HCT116 (cell line): ENCODE results near the gene BMP8B. TPM values are rescaled to one million over a fixed set of nuclear protein-coding genes. Genes with fewer than 3 reads are reported as not detected.

Experiments
- ATAC-seq: fragments of 200-7000 bp; cut with Tn5 transposase; 2 replicates; pipeline ENCODE4 v1.9.1; 2020; ENCODE audit warnings: mild to moderate bottlenecking, moderate library complexity
- BruUV-seq: library from RNA; stranded (reverse); fragments of 400-500 nt; replicated peaks from 2 replicates; lab custom pipeline; 2021; lab: Mats Ljungman, UMichigan
- CTCF ChIA-PET: fragments of 300-600 bp; sonication (Branson Sonifier 250); formaldehyde crosslinking; loops from one replicate; lab custom pipeline; 2021; ENCODE audit warnings: antibody characterized with exemption; lab: Charles Lee
- POLR2A ChIA-PET: fragments of 300-600, 350-600 bp; sonication (Branson Sonifier 250); formaldehyde crosslinking; loops from one replicate; lab custom pipeline; 2021; ENCODE audit warnings: antibody characterized with exemption; lab: Charles Lee
- RAD21 ChIA-PET, 2 experiments: fragments of 300-600 bp; sonication (Branson Sonifier 250); formaldehyde crosslinking; loops; one replicate each; lab custom pipeline; 2023; ENCODE audit warnings: low total read pairs in 2 of 2; ENCODE audit not compliant: uncharacterized antibody in 2 of 2, unreplicated experiment in 2 of 2, low non-redundant PET in 1 of 2; lab: Charles Lee
- DNase-seq: peaks from one replicate; pipeline ENCODE4 v3.0.0-alpha.2; 2010; ENCODE audit warnings: low read depth, low spot score
- H2AFZ ChIP-seq: fragments of 200-600 bp; shearing (Covaris generic), sonication (generic); 2 replicates; pipeline ENCODE4 v1.6.1; 2017; ENCODE audit warnings: low read depth, mixed run types, mixed read lengths, antibody characterized with exemption, low read length; ENCODE audit not compliant: poor library complexity, severe bottlenecking
- H3K27ac ChIP-seq: 2 replicates; pipeline ENCODE4 v1.5.1; 2012; ENCODE audit warnings: low read depth, low read length
- H3K27me3 ChIP-seq: fragments of 200-600 bp; sonication (generic); 2 replicates; pipeline ENCODE4 v1.6.1; 2016; ENCODE audit warnings: mixed run types, low read length, mixed read lengths; ENCODE audit not compliant: insufficient read depth
- H3K36me3 ChIP-seq, 2 experiments: fragments of 200-500 bp in 1 of 2; fragments of 200-600 bp in 1 of 2; sonication (Bioruptor generic) in 1 of 2; sonication (generic) in 1 of 2; 2 replicates each; pipeline versions ENCODE4 v1.5.1 to v1.6.1; 2014 to 2016; ENCODE audit warnings: low read length in 2 of 2, inconsistent platforms in 1 of 2, mixed read lengths in 1 of 2, mixed run types in 1 of 2; ENCODE audit not compliant: insufficient read depth in 2 of 2, control insufficient read depth in 1 of 2
- H3K4me1 ChIP-seq, 2 experiments: fragments of 200-600 bp in 1 of 2; sonication (generic) in 1 of 2; 2 replicates each; pipeline versions ENCODE4 v1.5.1 to v1.6.1; 2012 to 2017; ENCODE audit warnings: low read length in 2 of 2, inconsistent platforms in 1 of 2, mild to moderate bottlenecking in 1 of 2, mixed read lengths in 1 of 2, mixed run types in 1 of 2, moderate library complexity in 1 of 2; ENCODE audit not compliant: insufficient read depth in 2 of 2, control insufficient read depth in 1 of 2
- H3K4me2 ChIP-seq: fragments of 200-600 bp; sonication (generic); 2 replicates; pipeline ENCODE4 v1.6.1; 2017; ENCODE audit warnings: mixed run types, low read length, mixed read lengths
- H3K4me3 ChIP-seq, 2 experiments: fragments of 200-600 bp in 1 of 2; sonication (generic) in 1 of 2; replicated peaks in 1 of 2; 2 replicates each; pipeline ENCODE4 v1.5.1; 2011 to 2016; ENCODE audit warnings: low read length in 2 of 2, control low read depth in 1 of 2, low read depth in 1 of 2, mild to moderate bottlenecking in 1 of 2, mixed read lengths in 1 of 2, mixed run types in 1 of 2
- H3K79me2 ChIP-seq: fragments of 200-600 bp; sonication (generic); 2 replicates; pipeline ENCODE4 v1.6.1; 2017; ENCODE audit warnings: mild to moderate bottlenecking, mixed run types, low read length, moderate library complexity, mixed read lengths; ENCODE audit not compliant: insufficient read depth
- H3K9ac ChIP-seq: fragments of 200-600 bp; sonication (generic); 2 replicates; pipeline ENCODE4 v1.6.1; 2016; ENCODE audit warnings: low read length, mixed read lengths
- H3K9me2 ChIP-seq: fragments of 200-600 bp; sonication (generic), shearing (Covaris generic); 2 replicates; pipeline ENCODE4 v1.6.1; 2017; ENCODE audit warnings: mixed run types, mild to moderate bottlenecking, moderate library complexity; ENCODE audit not compliant: insufficient read depth
- H3K9me3 ChIP-seq, 2 experiments: fragments of 200-500 bp in 1 of 2; fragments of 200-600 bp in 1 of 2; sonication (Bioruptor generic) in 1 of 2; sonication (generic) in 1 of 2; 2 replicates each; pipeline ENCODE4 v1.6.1; 2014 to 2017; ENCODE audit warnings: low read length in 2 of 2, mixed read lengths in 2 of 2, inconsistent platforms in 1 of 2, low read depth in 1 of 2, mild to moderate bottlenecking in 1 of 2, mixed run types in 1 of 2, moderate library complexity in 1 of 2; ENCODE audit not compliant: control insufficient read depth in 1 of 2, insufficient read depth in 1 of 2
- H4K20me1 ChIP-seq: fragments of 200-600 bp; sonication (generic), shearing (Covaris generic); 2 replicates; pipeline ENCODE4 v1.6.1; 2017; ENCODE audit warnings: mixed run types, mild to moderate bottlenecking, moderate library complexity; ENCODE audit not compliant: insufficient read depth
- EZH2phosphoT487 ChIP-seq: fragments of 200-600 bp; IDR thresholded peaks from 2 replicates; pipeline ENCODE4 v1.6.1; 2018; ENCODE audit warnings: antibody characterized with exemption, borderline replicate concordance
- MAX ChIP-seq: IDR thresholded peaks from 2 replicates; pipeline ENCODE4 v1.6.1; 2012
- POLR2A ChIP-seq: IDR thresholded peaks from 2 replicates; pipeline ENCODE4 v1.7.0; 2011; ENCODE audit warnings: borderline replicate concordance; ENCODE audit not compliant: insufficient read depth, insufficient read length; ENCODE audit errors: extremely low read depth
- RAD21 ChIP-seq: IDR thresholded peaks from 2 replicates; pipeline ENCODE4 v1.6.1; 2012; ENCODE audit warnings: low read depth, mild to moderate bottlenecking
- TCF7L2 ChIP-seq: IDR thresholded peaks from 2 replicates; pipeline ENCODE4 v1.7.0; 2011; ENCODE audit warnings: borderline replicate concordance, inconsistent platforms; ENCODE audit not compliant: insufficient read depth, insufficient read length; ENCODE audit errors: extremely low read depth
- YY1 ChIP-seq: IDR thresholded peaks from 2 replicates; pipeline ENCODE4 v1.6.1; 2011; ENCODE audit warnings: low read length, low read depth, moderate library complexity, mild to moderate bottlenecking; ENCODE audit not compliant: insufficient replicate concordance; ENCODE audit errors: extremely low read depth
- ZBTB33 ChIP-seq: IDR thresholded peaks from 2 replicates; pipeline ENCODE4 v1.6.1; 2011; ENCODE audit warnings: mild to moderate bottlenecking, low read length, moderate library complexity; ENCODE audit not compliant: insufficient replicate concordance; ENCODE audit errors: extremely low read depth
- ZNF274 ChIP-seq: fragments of 200-500 bp; sonication (Bioruptor generic); IDR thresholded peaks from 2 replicates; pipeline ENCODE4 v1.6.1; 2014; ENCODE audit warnings: mild to moderate bottlenecking, low read depth, low read length, inconsistent platforms
- intact Hi-C: fragments of 100-400 bp; cut with micrococcal nuclease; formaldehyde crosslinking; loops from 2 replicates; pipeline ENCODE4 v1.10.0; 2022
- total RNA-seq: library from RNA; stranded (reverse); gene quantifications from one replicate; pipeline ENCODE4 v1.2.1, GENCODE V29; 2021; ENCODE audit not compliant: unreplicated experiment

Gene BMP8B
- total RNA-seq, 1 experiment from 2014 or later: 9.5 TPM

DNA sequence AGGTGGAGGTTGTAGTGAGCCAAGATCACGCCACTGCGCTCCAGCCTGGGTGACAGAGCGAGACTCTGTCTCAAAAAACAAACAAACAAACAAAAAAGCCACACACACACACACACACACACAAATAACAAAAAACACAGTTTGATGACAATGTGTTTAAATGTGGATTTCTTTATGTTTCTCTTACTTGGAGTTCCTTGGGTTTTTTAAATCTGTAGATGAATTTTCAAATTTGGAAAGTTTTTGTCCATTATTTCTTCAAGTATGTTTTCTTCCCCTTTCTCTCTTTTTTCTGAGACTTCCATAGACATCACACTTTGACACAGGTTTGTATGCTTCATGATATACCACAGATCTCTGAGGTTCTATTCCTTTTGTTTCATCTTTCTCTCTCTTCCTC, 62.1 kb downstream of the BMP8B start:
- Histone ChIP-seq H3K9ac (no peak overlapping the region), H3K9me3 (no peaks in the 10 kb centered on the region), H3K4me1 (no peaks in the 10 kb centered on the region), H3K79me2 (no peaks in the 10 kb centered on the region), H2AFZ (no peak overlapping the region), H4K20me1 (no peaks in the 10 kb centered on the region), H3K9me2 (no peaks in the 10 kb centered on the region), H3K4me2 (no peak overlapping the region), H3K36me3 (no peaks in the 10 kb centered on the region), H3K27ac (no peak overlapping the region), H3K27me3 (peaks cover 18% of the 10 kb centered on the region), H3K4me3 (no peak overlapping the region)
- DNase-seq: no peak
- RAD21 ChIA-PET: no interaction called here
- intact Hi-C loops: no loop called here
- POLR2A ChIA-PET: no interaction called here
- ATAC-seq: no peak
- CTCF ChIA-PET: no interaction called here
- no TSS peak for BruUV-seq
- TF ChIP-seq MAX (no peak), YY1 (no peak), ZBTB33 (no peak), RAD21 (no peak)

GRCh38 chr1:39722495-39722894, 66.2 kb downstream of the BMP8B start:
- Histone ChIP-seq H3K9ac (no peak overlapping the region), H3K9me3 (no peaks in the 10 kb centered on the region), H3K4me3 (no peak overlapping the region), H3K79me2 (no peaks in the 10 kb centered on the region), H3K27ac (no peak overlapping the region), H3K4me2 (no peak overlapping the region), H4K20me1 (no peaks in the 10 kb centered on the region), H3K4me1 (peaks cover 0 to 3% of the 10 kb centered on the region in 2 experiments; a peak in 1 of 4 replicates), H3K36me3 (no peaks in the 10 kb centered on the region), H3K9me2 (no peaks in the 10 kb centered on the region), H2AFZ (no peak overlapping the region), H3K27me3 (peaks cover 10% of the 10 kb centered on the region)
- no peak for TF ChIP-seq MAX
- TF ChIP-seq EZH2phosphoT487: no peak
- no peak for TF ChIP-seq TCF7L2
- no peak for TF ChIP-seq POLR2A
- TF ChIP-seq ZNF274: no peak
- ATAC-seq: no peak
- no TSS peak for BruUV-seq
- DNase-seq: no peak
- intact Hi-C loops: loop anchor here (5.0 kb wide), 3 partner anchors 65 to 620 kb away; no protein-coding TSS in a partner anchor
- ChIA-PET RAD21 (no interaction called here), POLR2A (no interaction called here), CTCF (interaction anchor here (3.5 kb wide), 1 partner anchor 624 kb away, joined by 12 read pairs; no protein-coding TSS in a partner anchor)
